Measurements from ENCODE around the gene TRABD.
"Not testable (repeated sequence)": the region's sequence is repeated elsewhere in the genome, so short reads cannot be mapped to it uniquely, and the experiment has no call there.

Gene TRABD

DNA sequence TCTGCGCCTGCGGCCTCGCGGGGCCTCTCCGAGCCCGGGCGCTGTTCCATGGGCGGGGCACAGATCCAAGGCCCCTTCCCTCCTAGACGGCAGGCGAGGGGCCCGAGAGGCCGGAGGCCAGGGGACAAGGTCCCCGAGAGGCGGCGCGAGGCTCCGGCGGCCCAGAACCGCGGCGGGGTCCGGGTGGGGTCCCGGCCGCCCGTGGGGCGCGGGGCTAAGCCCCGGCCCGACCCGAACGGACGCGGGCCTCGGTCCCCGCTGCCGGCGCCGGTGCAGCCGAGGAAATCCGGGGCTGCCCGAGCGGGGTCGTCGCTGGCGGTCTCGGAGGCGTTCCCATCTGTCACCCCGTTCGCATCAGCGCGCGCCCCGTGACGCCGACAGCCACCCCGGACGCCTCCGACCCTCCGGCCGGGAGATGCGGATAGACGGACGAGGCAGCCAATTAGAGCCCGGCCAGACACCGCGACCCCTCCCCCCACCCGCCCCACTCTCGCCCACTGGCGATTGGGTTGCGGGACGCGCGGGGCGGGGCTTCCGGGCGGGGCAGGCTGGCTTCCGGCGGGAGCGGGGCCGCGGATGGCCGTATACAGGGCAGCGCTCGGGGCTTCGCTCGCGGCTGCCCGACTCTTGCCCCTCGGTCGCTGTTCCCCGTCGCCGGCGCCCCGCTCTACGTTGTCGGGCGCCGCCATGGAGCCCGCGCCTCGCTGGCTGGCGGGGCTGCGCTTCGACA, 14.9 kb downstream of the TRABD start, which contains the start of gene SELENOO:
Gene SELENOO (plus strand): TSS at position 551 of the 730 bp plus-strand sequence. CDS start 26 bp downstream, at position 577.
- FAIRE-seq: no peak
- DNase-seq (ENCODE audit: low spot score): peak; percentile 56

DNA sequence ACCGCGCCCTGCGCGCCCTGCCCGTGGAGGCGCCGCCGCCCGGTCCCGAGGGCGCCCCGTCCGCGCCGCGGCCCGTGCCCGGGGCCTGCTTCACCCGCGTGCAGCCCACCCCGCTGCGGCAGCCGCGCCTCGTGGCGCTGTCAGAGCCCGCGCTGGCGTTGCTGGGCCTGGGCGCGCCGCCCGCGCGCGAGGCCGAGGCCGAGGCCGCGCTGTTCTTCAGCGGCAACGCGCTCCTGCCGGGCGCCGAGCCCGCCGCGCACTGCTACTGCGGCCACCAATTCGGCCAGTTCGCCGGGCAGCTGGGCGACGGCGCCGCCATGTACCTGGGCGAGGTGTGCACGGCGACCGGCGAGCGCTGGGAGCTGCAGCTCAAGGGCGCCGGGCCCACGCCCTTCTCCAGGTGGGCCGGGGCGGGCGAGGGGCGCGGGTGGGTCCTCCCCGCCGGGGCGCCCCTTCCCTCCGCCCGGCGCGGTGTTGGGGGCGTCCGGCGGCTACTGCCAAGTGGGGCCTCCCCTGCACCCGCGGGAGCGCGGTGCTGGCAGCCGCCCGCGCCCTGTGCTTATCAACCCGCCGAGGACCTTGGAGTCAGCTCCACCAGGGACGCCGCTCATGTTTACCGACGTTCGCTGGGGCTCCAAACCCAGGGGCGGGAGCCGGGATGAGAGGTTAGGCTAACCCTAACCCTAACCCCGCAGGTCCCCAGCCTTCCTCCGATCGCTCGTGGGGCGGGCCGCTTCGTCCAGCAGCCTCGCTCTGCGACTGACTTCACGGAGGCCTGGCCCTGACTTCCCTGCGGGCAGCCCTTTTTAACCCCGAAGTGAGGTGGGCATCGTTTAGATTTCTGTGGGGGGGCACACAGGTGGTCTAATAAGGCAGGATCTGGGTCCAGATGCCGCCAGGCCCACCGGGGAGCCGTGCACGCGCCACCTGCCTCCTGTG, 15.7 kb downstream of the TRABD start:
- no peak for FAIRE-seq

DNA sequence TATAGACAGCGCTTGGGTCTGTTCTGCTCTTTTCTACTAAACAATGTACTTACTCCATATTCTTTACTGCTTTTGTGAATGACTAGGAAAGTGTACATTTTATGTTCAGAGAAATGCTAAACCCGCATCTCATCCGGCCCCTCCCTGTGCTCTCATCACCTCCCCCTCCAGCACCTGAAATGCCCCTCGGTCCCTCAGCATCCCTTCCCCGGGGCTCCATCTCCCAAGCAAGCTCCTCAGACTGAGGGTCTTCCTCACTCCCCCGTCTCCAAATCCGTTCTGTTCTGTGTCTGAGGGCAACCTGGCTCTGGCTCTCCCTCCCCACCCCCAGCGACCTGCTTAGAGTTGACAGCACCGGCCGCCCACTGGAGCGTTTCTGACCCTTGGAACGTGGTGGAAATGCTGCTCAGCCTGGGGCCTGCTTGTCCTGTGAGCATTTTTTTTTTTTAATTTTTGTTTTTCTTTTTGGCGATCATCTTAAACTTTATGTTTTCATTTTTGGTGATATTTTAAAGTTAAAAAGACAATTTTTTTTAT, 16.5 kb downstream of the TRABD start:
- DNase-seq (ENCODE audit: low spot score): no peak
- no peak for FAIRE-seq

More for the DNA sequence above, 15.7 kb downstream of the TRABD start:
- DNase-seq (ENCODE audit: low spot score): no peak

DNA sequence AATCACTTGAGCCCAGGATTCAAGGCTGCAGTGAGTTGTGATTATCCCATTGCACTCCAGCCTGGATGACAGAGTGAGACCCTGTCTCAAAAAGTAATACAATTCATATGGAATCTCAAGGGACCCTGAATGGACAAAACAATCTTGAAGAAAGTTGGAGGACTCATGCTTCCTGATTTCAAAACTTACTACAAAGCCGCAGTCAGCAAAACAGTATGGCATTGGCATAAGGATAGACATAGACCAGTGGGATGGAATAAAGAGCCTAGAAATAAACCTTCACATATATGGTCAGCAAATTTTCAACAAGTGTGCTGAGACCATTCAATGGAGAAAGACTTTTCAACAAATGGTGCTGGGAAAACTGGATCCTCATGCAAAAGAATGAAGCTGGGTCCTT, 17.6 kb downstream of the TRABD start:
- no peak for FAIRE-seq
- no peak for DNase-seq (ENCODE audit: low spot score)

DNA sequence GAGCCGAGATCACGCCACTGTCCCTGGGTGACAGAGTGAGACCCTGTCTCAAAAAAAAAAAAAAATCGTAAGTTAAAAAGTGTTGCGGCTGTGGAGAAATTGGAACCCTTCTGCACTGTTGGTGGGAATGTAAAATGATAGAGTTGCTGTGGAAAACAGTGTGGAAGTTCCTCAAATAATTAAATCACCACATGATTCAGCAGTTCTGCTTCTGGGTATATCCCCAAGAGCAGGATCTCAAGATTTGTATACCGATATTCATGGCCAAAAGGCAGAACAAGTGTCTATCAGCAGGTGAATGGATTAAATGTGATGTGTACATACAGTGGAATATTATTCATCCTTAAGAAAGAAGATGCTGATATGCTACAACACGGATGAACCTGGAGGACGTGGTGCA, 18.9 kb downstream of the TRABD start:
- DNase-seq (ENCODE audit: low spot score) (no peak), FAIRE-seq (no peak)

DNA sequence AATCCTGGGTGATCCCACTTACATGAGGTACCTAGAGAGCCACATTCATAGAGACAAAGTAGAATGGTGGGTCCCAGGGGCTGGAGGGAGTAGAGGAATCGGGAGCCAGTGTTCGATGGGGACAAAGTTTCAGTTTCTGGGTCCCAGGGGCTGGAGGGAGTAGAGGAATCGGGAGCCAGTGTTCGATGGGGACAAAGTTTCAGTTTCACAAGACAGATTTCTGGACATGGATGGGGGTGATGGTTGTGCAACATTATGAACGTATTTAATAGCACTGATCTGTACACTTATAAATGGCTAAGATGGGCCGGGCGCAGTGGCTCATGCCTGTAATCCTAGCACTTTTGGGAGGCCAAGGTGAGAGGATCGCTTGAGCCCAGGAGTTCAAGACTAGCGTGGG, 19.3 kb downstream of the TRABD start:
- DNase-seq (ENCODE audit: low spot score); FAIRE-seq: not testable (repeated sequence)

DNA sequence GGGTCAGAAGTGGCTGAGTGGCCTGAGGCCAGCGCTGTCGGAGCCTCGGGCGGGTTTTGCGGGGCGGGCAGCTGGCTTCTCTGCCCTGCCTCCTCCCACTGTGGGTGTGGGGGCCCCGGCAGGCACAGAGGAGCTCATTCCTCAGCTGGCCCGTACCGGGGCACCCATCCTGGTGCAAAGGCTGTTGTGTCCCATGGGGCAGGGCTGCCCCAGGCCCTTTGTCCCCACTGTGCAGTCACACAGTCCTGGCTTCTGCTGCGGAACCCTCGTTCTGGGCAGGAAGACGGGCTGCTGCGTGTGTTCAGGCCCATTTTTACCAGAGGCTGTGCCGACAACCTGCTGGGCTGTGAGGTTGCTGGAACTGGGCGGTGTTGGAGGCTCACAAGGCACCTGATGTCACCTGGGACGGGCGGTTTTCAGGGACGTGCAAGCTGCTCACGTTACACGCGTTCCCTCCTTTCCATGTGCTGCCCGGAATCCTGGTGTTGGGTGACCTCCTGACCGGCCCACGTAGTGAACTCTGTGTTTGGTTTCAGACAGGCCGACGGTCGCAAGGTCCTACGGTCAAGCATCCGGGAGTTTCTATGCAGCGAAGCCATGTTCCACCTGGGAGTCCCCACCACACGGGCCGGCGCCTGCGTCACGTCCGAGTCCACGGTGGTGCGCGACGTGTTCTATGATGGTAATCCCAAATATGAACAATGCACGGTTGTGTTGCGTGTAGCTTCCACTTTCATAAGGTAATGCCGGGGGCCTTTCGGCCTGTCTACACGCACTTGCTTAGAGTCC, 20.3 kb downstream of the TRABD start:
- FAIRE-seq (no peak), DNase-seq (ENCODE audit: low spot score) (no peak)

DNA sequence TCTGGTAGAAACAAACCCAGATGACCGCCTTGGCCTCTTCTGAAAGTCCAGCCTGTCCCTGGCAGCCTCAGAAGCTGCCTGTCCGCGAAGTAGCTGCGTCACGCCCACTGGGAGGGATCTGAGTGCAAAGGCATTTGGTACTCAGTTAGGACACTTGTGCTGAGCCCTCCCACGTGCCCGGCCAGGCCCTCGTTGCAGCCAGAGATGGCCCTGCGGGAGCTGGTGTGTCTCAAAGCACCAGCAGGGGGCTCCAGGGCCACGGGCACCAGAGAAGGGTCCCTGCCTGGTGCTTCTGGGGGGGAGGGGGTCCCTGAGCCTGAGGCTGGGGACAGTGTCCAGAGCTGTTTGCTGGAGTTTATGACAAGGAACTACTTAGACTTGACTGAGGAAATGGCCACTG, 20.9 kb downstream of the TRABD start:
- DNase-seq (ENCODE audit: low spot score): no peak
- FAIRE-seq: no peak

DNA sequence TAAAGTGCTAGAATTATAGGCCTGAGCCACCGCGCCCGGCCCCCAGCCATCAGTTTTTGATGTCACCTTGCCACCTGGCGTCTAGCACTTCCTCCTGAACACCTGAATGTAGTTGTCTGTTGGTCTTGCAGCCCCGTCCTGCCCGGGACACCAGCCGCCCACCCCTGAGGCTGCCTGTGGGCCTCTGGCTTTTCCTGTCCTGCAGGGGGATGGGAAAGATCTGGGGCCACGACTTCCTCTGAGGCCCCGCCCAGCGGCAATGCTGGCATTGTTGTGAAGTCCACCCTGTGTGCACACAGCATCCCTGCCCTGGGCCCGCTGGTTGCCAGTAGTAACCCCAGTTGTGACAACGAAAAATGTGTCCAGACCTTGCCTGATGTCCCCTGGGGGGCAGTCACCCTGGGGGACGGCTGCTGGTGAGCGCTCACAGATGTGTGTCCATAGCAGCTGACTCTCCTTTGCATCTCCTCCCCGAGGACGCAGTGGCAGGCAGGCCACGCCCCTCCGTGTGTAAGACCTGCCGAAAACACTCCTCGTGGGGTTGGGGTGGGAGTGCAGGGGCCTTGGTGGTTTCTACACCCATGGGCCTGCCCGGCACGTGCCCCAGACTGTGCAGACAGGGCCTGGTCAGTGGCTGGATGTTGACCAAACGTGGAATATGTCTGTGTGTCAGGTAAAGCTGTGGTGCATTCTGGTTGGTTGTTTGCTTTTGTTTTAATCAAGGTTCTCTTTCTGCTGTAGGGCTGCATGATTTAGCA, 21.8 kb downstream of the TRABD start:
- no peak for FAIRE-seq
- DNase-seq (ENCODE audit: low spot score): no peak

DNA sequence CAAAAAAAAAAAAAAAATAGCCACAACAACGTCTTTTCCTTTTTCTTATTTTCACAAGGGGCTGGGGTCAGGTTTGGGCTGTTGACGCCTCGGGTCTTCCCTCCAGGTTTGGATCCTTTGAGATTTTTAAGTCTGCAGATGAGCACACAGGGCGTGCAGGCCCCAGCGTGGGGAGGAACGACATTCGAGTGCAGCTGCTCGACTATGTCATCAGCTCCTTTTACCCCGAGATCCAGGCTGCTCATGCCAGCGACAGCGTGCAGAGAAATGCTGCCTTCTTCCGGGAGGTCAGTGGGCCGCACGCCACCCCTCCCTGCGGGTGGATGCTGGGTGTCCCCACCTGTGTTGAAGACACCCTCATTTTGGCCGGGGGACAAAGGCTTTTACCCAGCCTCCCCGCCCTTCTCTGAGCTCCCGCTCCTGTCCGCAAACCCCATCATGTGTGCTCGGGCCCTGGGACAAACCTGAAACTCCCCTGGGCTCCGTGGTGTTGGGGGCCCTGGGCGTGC, 22.8 kb downstream of the TRABD start:
- DNase-seq (ENCODE audit: low spot score) (no peak), FAIRE-seq (no peak)

DNA sequence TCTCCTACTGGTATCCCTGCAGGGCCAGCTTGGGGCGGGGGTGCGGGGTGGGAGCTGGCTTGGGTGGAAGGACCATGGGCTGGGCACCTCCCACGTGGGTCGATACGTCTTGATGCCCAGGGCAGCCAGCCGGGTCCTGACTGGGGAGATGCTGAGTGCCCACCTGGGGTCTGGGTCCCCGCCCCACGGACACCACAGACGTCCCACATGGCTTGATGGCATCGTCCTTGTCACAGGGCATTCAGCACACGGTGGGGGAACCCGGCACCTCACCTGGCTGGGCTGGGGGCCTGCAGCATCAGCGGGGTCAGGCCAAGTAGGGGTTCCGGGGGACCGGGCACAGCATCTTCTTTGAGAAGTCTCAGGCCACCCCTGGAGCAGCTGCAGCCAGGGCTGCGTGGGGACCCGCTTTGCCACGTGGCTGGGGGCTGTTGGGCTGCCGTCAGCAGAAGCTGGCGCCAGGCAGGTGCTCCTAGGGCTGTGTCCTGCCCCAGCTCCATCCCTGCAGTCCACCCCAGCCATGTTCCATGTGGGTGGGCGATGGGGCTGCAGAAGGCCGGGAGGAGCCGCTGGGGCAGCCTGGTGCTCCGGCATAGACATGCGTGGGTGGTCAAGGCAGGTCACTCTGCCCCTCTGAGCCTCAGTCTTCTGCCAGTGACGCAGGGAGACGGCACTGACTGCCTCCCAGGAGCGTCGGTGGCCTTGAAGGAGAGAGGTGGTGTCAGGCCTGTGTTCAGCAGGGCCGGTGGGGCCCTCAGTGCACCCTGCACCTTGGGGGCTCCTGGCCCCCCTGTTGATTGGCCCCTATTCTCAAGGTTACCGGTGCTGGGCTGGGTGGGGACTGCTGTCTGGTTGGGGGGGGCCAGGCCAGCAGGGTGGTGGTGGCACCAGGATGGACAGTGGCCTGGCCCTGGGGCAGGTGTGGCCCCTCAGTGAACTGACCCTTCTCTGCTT, 23.5 kb downstream of the TRABD start:
- no peak for DNase-seq (ENCODE audit: low spot score)
- no peak for FAIRE-seq

DNA sequence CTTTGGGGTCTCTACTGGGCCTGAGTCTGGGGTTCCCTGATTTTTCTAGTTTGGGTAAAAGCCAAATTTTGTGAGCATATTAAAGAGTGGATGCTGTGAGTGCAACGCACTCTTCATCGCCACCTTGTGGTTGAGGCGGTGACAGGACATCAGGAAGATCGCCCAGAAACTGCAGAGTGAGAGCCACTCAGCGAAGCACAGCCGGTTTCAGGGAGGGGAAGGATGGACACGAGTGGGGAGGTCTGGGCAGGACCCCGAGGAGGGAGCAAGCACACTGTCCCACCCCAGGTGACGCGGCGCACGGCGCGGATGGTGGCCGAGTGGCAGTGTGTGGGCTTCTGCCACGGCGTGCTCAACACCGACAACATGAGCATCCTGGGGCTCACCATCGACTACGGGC, 24.2 kb downstream of the TRABD start:
- FAIRE-seq: no peak
- peak; percentile 24 for DNase-seq (ENCODE audit: low spot score)

DNA sequence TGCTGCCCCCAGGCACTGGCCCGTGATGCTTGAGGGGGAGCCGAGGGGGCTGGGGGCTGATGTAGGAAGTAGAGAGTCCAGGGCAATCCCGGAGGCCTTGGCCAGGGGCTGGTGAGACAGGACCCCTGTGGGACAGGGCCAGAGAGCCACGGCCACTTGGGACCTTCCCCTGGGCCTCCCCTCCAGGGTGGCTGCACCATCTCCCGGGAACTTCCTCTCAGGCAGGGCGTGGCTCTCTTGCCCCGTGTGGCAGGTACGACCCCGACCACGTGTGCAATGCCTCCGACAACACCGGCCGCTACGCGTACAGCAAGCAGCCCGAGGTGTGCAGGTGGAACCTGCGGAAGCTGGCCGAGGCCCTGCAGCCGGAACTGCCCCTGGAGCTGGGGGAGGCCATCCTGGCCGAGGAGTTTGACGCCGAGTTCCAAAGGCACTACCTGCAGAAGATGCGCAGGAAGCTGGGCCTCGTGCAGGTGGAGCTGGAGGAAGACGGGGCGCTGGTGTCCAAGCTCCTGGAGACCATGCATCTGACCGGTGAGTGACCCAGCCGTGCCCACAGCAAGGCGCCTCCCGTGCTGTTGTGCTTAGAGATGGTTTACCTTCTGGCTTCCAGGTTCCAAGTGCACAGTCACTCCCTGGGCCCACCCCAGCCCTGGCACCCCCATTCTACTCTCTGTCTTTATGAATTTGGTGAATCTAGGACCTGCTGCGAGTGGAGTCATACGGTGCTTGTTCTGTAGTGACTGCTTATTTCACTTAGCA, 24.8 kb downstream of the TRABD start:
- FAIRE-seq: no peak
- no peak for DNase-seq (ENCODE audit: low spot score)

DNA sequence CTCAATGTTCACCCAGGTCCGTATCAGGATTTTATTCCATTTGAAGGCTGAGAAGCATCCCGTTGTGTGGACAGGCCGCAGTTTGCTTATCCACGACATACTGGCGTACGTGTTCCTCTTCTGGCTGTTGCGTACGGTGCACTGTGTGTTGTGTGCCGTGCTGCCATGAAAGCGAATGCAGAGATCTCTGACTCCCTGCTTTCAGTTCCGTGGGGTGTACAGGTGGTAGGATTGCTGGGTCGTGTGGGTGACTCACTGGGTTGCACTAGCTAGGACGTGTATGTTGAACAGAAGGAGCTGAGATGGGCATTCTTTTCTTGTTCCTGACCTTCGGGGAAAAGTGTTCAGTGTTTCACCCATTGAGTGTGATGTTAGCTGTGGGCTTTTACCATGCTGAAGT, 25.4 kb downstream of the TRABD start:
- DNase-seq (ENCODE audit: low spot score) (no peak), FAIRE-seq (no peak)

DNA sequence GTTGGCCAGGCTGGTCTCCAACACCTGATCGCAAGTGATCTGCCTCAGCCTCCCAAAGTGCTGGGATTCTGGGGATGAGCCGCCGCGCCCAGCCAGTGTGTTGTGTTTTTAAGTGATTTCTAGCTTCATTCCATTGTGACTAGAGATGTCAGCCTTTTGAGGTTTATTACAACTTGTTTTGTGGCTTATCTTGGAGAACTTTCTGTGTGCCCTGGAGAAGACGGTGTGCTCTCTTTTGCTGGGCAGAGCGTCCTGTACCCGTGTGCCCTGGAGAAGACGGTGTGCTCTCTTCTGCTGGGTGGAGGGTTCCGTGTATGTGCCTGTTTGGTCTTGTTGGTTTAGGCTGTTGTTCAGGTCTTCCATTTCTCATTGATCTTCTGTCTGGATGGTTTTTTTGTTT, 27.6 kb downstream of the TRABD start:
- DNase-seq (ENCODE audit: low spot score) (no peak), FAIRE-seq (no peak)

DNA sequence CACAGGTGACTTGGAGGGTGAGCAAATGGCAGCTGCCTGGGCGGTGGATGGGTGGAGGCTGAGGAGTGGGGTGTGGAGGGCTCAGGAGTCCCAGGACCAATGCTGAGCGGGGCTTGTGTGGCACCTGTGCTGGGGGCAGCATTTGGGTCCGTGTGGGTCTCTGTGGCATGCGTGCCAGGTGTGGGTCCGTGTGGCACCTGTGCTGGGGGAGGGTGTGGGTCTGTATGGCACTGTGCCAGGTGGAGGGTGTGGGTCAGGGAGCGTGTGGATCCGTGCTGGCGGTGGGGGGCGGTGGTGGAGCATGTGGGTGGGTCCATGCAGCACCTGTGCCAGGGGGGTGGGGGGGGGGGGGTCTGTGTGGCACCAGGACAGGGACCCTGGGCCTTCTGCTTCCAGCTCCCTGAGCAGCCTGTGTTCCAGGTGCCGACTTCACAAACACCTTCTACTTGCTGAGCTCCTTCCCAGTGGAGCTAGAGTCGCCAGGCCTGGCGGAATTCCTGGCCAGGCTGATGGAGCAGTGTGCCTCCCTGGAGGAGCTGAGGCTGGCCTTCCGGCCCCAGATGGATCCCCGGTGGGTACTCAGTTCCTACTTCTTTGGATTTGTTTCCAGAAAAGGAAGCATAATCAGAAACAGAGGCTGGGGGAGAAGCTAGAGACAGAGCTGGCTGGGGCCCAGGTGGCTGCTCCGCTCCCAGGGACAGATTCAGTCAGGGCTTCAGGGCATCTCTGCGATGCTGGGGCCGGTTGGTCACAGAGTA, 29.8 kb downstream of the TRABD start:
- no peak for FAIRE-seq
- no peak for DNase-seq (ENCODE audit: low spot score)

DNA sequence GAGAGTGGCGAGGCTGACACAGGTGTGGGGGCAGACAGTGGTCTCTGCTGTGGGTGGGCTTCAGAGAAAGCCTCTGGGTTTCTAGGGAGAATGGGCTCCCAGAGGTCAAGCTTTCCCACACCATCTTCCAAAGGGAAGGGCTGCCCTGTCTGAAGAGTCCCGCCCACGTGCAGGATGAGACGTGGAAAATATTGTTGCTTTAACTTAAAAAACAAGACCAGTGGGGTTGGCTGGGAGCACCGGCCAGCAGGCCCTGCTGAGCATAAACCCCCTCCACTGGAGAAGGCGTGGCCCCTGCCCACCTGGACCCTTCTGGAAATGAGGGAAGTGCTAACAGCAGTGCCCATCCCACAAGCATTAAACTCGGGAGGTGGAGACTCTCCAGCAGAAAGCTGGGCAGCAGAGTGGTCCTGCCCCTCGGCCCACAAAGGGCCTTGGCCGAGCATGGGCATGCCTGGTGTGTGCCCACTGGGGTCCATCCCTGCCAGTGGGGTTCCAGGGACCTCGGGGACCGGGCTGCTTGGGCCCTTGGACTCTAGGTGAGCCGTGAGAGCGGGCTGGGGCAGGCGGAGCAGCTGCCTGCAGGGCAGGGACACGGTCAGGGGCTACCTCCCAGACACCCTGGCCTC, 30.5 kb downstream of the TRABD start:
- FAIRE-seq (no peak), DNase-seq (ENCODE audit: low spot score) (no peak)
